GM23248 (cell line): Measurements from ENCODE around the gene GCHFR. TPM values are rescaled to one million over a fixed set of nuclear protein-coding genes. Genes with fewer than 3 reads are reported as not detected.

ENCODE experiments used
- DNase-seq: peaks from one replicate; pipeline ENCODE4 v3.0.0-alpha.2; 2015
- H2AFZ ChIP-seq: fragments of 200-600 bp; sonication (generic); 2 replicates; pipeline ENCODE4 v1.6.1; 2016; ENCODE audit warnings: antibody characterized with exemption
- H3F3A ChIP-seq: fragments of 200-600 bp; sonication (generic); 2 replicates; pipeline ENCODE4 v1.6.1; 2016; ENCODE audit warnings: mild to moderate bottlenecking, antibody characterized with exemption, mixed run types; ENCODE audit not compliant: insufficient read depth
- H3K27ac ChIP-seq: fragments of 200-600 bp; sonication (generic); 2 replicates; pipeline ENCODE4 v1.5.1; 2016; ENCODE audit warnings: mild to moderate bottlenecking
- H3K27me3 ChIP-seq: fragments of 200-600 bp; sonication (generic); replicated peaks from 2 replicates; pipeline ENCODE4 v1.6.1; 2016; ENCODE audit warnings: mild to moderate bottlenecking; ENCODE audit not compliant: insufficient read depth
- H3K36me3 ChIP-seq: fragments of 200-600 bp; sonication (generic); 2 replicates; pipeline ENCODE4 v1.6.1; 2016; ENCODE audit warnings: low read depth, mild to moderate bottlenecking
- H3K4me1 ChIP-seq: fragments of 200-600 bp; sonication (generic); 2 replicates; pipeline ENCODE4 v1.6.1; 2016; ENCODE audit warnings: mild to moderate bottlenecking; ENCODE audit not compliant: insufficient read depth
- H3K4me2 ChIP-seq: fragments of 200-600 bp; sonication (generic); one replicate; pipeline ENCODE4 v1.6.1; 2016; ENCODE audit warnings: mild to moderate bottlenecking; ENCODE audit not compliant: unreplicated experiment
- H3K4me3 ChIP-seq: fragments of 200-600 bp; sonication (generic); 2 replicates; pipeline ENCODE4 v1.5.1; 2016; ENCODE audit warnings: mild to moderate bottlenecking
- H3K79me2 ChIP-seq: fragments of 200-600 bp; sonication (generic); 2 replicates; pipeline ENCODE4 v1.6.1; 2016; ENCODE audit warnings: mild to moderate bottlenecking; ENCODE audit not compliant: insufficient read depth
- H3K9ac ChIP-seq: fragments of 200-600 bp; sonication (generic); 2 replicates; pipeline ENCODE4 v1.6.1; 2016; ENCODE audit warnings: mild to moderate bottlenecking
- H3K9me2 ChIP-seq: fragments of 200-600 bp; sonication (generic); 2 replicates; pipeline ENCODE4 v1.6.1; 2016; ENCODE audit warnings: mixed run types, mild to moderate bottlenecking, moderate library complexity; ENCODE audit not compliant: insufficient read depth
- H3K9me3 ChIP-seq: fragments of 200-600 bp; sonication (generic); one replicate; pipeline ENCODE4 v1.6.1; 2017; ENCODE audit warnings: low read depth
- H4K20me1 ChIP-seq: fragments of 200-600 bp; sonication (generic); 2 replicates; pipeline ENCODE4 v1.6.0; 2016; ENCODE audit not compliant: insufficient read depth
- EZH2 ChIP-seq: fragments of 200-600 bp; sonication (generic); IDR thresholded peaks from 2 replicates; pipeline ENCODE4 v1.6.1; 2018; ENCODE audit warnings: antibody characterized with exemption, mild to moderate bottlenecking; ENCODE audit not compliant: insufficient read depth, poor library complexity, severe bottlenecking
- EZH2phosphoT487 ChIP-seq: fragments of 200-600 bp; sonication (generic); IDR thresholded peaks from 2 replicates; pipeline ENCODE4 v1.6.1; 2018; ENCODE audit warnings: antibody characterized with exemption, moderate library complexity, mild to moderate bottlenecking, low read depth; ENCODE audit not compliant: insufficient read depth
- WGBS, 2 experiments: methylation state at CpG; one replicate each; pipeline ENCODE4 v1.1.6; 2015 to 2017; ENCODE audit warnings: low lambda C conversion rate in 2 of 2, low coverage in 1 of 2; ENCODE audit errors: missing lambda C conversion rate in 2 of 2; 5-methylcytosine and 5-hydroxymethylcytosine counted together
- in situ Hi-C: fragments of 300-500 bp; cut with MboI; formaldehyde crosslinking; loops from 2 replicates; pipeline ENCODE4 v1.15.0; 2020
- polyA plus RNA-seq: library from polyadenylated mRNA; unstranded; fragments of >200 nt; fragmentation: Nextera tagmentation; extraction: Ambion mirVana; gene quantifications from 2 replicates; pipeline ENCODE4 v1.2.1, GENCODE V29; 2016
- total RNA-seq: library from RNA; depleted of rRNA; stranded (reverse); fragments of >200 nt; shearing (Covaris generic); gene quantifications from 2 replicates; pipeline ENCODE4 v1.2.3, GENCODE V29; 2014

The GCHFR gene
- total and polyA plus RNA-seq, 2 experiments from 2014 or later, result 0.54 to 2.3 TPM

DNA sequence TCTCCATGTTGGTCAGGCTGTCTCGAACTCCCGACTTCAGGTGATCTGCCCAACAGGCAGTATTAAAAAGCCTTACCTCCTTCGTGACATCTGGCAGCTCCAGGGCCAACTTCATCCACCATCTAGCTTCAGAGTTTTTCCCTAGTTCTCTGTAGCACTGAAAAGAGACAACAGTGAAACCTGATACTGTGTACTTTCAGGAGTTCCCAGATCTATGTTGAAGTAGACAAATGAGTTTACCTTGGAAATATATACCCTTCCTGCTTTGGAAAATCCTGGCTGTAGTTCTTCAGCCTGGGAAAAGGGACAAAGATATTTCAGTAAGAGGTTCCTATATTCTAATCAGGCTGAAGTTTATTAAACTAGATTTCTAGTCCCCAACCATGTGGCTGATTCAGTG is 26.8 kb upstream of the GCHFR start:
- TF ChIP-seq EZH2, result no peak
- no peak for TF ChIP-seq EZH2phosphoT487
- Histone ChIP-seq H3K9me3 (no peaks in the 10 kb centered on the region), H3K9me2 (no peaks in the 10 kb centered on the region), H3K27me3 (no peaks in the 10 kb centered on the region), H3K4me1 (no peaks in the 10 kb centered on the region), H3K4me2 (no peak overlapping the region), H3K4me3 (no peak overlapping the region), H3K36me3 (peaks cover 35% of the 10 kb centered on the region), H3F3A (no peaks in the 10 kb centered on the region), H3K9ac (no peak overlapping the region), H2AFZ (no peak overlapping the region), H3K27ac (no peak overlapping the region), H3K79me2 (no peaks in the 10 kb centered on the region), H4K20me1 (no peaks in the 10 kb centered on the region)
- WGBS, 2 experiments, result 68 to 75% methylated on average over 3 of the region's 3 CpGs
- in situ Hi-C loops, result no loop called here
- DNase-seq, result no peak

DNA sequence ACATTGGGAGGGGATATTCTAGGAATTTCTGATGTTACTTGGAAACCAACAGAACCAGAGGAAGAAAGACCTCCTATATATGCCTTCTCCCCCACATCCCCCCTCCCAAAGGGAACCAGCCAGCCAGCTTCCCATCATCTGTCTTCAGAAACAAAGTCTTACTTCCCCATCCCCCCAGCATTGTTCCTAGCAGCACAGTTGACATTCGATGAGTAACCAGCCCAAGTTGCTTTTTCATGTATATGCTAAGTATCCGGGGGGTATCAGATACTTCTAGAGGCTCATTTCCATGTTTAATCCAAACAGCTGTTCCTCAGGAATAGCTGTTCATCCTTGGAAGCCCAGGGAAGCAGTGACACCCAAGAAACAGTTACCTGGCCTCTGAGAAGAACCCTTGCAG is 24.8 kb upstream of the GCHFR start:
- Histone ChIP-seq H3K36me3 (peaks cover 37% of the 10 kb centered on the region), H3F3A (peaks cover 17% of the 10 kb centered on the region; the same call in 1 of the 2 replicates), H3K27ac (no peak overlapping the region), H4K20me1 (no peaks in the 10 kb centered on the region), H3K79me2 (no peaks in the 10 kb centered on the region), H3K9ac (no peak overlapping the region), H2AFZ (no peak overlapping the region), H3K4me1 (peaks cover 15% of the 10 kb centered on the region), H3K9me3 (no peaks in the 10 kb centered on the region), H3K9me2 (no peaks in the 10 kb centered on the region), H3K4me3 (no peak overlapping the region), H3K4me2 (no peak overlapping the region), H3K27me3 (no peaks in the 10 kb centered on the region)
- WGBS, 2 experiments, result 84 to 92% methylated on average over 2 of the region's 2 CpGs
- TF ChIP-seq EZH2phosphoT487, result no peak
- TF ChIP-seq EZH2, result no peak
- DNase-seq, result no peak
- in situ Hi-C loops, result no loop called here

DNA sequence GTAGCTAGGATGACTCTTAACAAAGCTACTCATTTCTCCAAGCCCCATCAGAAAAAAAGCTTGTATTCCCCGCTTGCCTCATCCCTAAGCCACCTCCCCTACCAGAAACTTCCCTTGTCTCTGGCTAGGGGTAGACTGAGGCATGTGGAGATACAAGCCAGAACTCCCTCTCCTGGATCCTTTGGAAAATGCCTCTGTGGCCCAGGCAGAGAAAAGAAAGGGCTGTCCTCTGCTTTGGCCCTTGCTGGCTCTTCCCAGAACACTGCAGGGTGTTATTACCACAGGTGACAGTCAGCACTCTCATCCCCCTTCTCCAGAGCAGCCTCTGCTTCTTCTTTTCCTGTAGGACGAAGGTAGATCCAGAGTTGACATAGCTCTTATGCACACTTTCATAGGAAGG is 24.0 kb upstream of the GCHFR start:
- Histone ChIP-seq H3F3A (peaks cover 17% of the 10 kb centered on the region; the same call in 1 of the 2 replicates), H3K4me1 (peaks cover 15% of the 10 kb centered on the region), H3K27ac (no peak overlapping the region), H3K9ac (no peak overlapping the region), H3K36me3 (peaks cover 29% of the 10 kb centered on the region), H3K79me2 (no peaks in the 10 kb centered on the region), H3K4me2 (no peak overlapping the region), H3K9me3 (no peaks in the 10 kb centered on the region), H3K27me3 (no peaks in the 10 kb centered on the region), H3K4me3 (no peak overlapping the region), H2AFZ (no peak overlapping the region), H4K20me1 (no peaks in the 10 kb centered on the region), H3K9me2 (no peaks in the 10 kb centered on the region)
- TF ChIP-seq EZH2 (no peak), EZH2phosphoT487 (no peak)
- in situ Hi-C loops, result no loop called here
- no peak for DNase-seq
- whole genome bisulfite sequencing, 2 experiments, result 80 to 89% methylated on average over 2 of the region's 2 CpGs

DNA sequence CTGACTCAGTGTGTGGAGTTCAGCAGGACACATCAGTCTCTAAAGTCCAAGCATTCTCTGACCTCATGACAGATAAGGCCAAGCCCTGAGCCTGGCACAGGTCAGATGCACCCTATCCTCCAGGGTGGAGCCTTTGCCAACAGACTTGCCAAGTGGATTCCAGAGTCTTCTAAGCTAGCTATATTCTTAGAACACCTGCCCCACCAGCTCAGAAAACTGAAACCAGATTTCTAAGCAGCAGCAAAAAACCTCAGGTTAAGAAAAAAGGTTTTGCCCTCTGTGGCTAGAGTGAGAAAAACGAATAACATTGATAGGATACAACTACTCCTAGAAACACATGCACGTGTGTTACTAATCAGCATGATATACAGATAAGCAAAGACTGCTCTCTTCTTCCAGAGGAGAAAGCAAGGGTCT is 20.4 kb upstream of the GCHFR start:
- Histone ChIP-seq H3F3A (peaks cover 33% of the 10 kb centered on the region), H3K79me2 (no peaks in the 10 kb centered on the region), H3K9me3 (no peaks in the 10 kb centered on the region), H3K4me3 (no peak overlapping the region), H3K36me3 (peaks cover 16% of the 10 kb centered on the region; the same call in 1 of the 2 replicates), H3K4me2 (no peak overlapping the region), H3K27me3 (no peaks in the 10 kb centered on the region), H3K4me1 (peaks cover 15% of the 10 kb centered on the region), H4K20me1 (no peaks in the 10 kb centered on the region), H2AFZ (no peak overlapping the region), H3K9ac (peak overlapping the region; percentile 23), H3K27ac (peak overlapping the region; percentile 67), H3K9me2 (no peaks in the 10 kb centered on the region)
- DNase-seq, result no peak
- in situ Hi-C loops, result no loop called here
- WGBS, 2 experiments, result 46 to 51% methylated on average over 2 of the region's 2 CpGs
- no peak for TF ChIP-seq EZH2
- no peak for TF ChIP-seq EZH2phosphoT487
